ENCODE data around the gene CMYA5.
"Not testable (repeated sequence)": the region's sequence is repeated elsewhere in the genome, so short reads cannot be mapped to it uniquely, and the experiment has no call there.

The CMYA5 gene

GRCh38 chr5:79702606-79703380 lies 13.2 kb downstream of the CMYA5 start:
- DNase-seq (ENCODE audit: low read depth in 2 of 2) = no peak

- DNase-seq (ENCODE audit: low read depth in 2 of 2) = no peak
Measured at GRCh38 chr5:79703381-79703645, 13.7 kb downstream of the CMYA5 start.

GRCh38 chr5:79704553-79704952 lies 14.9 kb downstream of the CMYA5 start:
- DNase-seq (ENCODE audit: low read depth in 2 of 2) = no peak

- no peak for DNase-seq (ENCODE audit: low read depth in 2 of 2)
Measured at GRCh38 chr5:79705632-79706031, 16.0 kb downstream of the CMYA5 start.

- not testable (repeated sequence) for DNase-seq (ENCODE audit: low read depth in 2 of 2)
Measured at GRCh38 chr5:79706317-79706716, 16.7 kb downstream of the CMYA5 start.

- DNase-seq (ENCODE audit: low read depth in 2 of 2) = no peak
Measured at GRCh38 chr5:79707535-79707934, 17.9 kb downstream of the CMYA5 start.

DNA sequence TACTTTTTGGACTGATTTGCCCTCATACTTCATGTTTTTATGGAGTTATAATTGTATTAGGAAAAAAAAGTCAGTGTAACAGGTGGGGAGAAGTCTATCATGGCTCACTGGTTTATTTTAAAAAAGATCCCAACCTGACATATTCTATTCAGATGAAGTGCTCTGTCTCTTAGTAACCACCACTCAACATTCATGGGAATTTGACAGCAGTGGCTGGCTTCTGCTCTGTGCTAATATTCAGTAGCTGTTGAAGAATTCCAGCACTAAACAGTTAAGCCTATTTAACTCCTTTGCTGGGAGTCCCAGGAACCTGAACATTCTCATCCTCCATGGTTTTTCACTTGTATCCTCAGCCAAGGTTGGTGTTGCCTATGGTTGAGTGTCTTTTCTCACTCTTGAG lies 23.1 kb downstream of the CMYA5 start:
- DNase-seq (ENCODE audit: low read depth in 2 of 2) = no peak

- no peak for DNase-seq (ENCODE audit: low read depth in 2 of 2)
Measured at GRCh38 chr5:79713727-79714126, 24.1 kb downstream of the CMYA5 start.

GRCh38 chr5:79716839-79717238 lies 27.2 kb downstream of the CMYA5 start:
- DNase-seq (ENCODE audit: low read depth in 2 of 2) = no peak

- DNase-seq (ENCODE audit: low read depth in 2 of 2) = no peak
Measured at GRCh38 chr5:79720096-79720495, 30.5 kb downstream of the CMYA5 start.

- DNase-seq (ENCODE audit: low read depth in 2 of 2) = no peak
Measured at GRCh38 chr5:79727451-79728355, 38.1 kb downstream of the CMYA5 start.

DNA sequence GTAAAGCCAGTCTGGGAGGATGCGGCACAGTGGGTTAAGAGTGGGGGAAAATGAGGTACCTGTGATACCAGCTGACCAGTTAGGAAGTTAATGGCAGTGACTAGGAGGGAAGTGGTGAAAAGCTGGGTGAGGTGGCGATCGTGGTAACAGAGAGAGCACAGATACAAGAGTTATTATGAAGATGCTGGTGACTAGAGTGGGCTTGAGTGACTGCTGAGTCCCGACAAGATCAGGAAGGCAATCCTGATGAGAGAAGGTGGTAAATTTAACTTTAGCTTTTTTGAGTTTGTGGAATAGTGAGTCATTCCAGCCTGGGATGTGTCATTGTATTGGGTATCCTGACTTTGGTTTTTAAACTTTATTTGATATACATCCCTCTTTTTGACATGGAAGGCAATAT lies 38.8 kb downstream of the CMYA5 start:
- DNase-seq (ENCODE audit: low read depth in 2 of 2) = no peak

DNA sequence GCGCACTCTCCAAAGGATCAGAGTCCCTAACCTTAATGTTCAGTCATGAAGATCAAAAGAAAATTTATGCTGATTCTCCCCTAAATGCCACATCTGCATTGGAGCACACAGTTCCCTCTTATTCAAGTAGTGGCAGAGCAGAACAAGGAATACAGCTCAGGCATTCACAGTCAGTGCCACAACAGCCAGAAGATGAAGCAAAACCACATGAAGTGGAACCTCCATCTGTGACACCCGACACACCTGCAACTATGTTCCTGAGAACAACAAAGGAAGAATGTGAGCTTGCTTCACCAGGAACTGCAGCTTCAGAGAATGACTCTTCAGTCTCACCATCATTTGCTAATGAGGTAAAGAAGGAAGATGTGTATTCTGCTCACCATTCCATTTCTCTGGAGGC lies 40.0 kb downstream of the CMYA5 start:
- no peak for DNase-seq (ENCODE audit: low read depth in 2 of 2)

DNA sequence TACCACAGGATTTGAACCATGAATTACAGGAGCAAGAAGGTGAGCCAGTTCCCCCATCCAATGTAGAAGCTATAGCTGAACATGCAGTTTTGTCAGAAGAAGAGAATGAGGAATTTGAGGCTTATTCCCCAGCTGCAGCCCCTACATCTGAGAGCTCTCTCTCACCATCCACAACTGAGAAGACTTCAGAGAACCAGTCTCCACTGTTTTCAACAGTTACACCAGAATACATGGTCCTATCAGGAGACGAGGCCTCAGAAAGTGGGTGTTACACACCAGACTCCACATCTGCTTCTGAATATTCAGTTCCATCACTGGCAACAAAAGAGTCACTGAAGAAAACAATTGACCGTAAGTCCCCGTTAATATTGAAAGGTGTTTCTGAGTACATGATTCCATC lies 40.9 kb downstream of the CMYA5 start:
- no peak for DNase-seq (ENCODE audit: low read depth in 2 of 2)

DNA sequence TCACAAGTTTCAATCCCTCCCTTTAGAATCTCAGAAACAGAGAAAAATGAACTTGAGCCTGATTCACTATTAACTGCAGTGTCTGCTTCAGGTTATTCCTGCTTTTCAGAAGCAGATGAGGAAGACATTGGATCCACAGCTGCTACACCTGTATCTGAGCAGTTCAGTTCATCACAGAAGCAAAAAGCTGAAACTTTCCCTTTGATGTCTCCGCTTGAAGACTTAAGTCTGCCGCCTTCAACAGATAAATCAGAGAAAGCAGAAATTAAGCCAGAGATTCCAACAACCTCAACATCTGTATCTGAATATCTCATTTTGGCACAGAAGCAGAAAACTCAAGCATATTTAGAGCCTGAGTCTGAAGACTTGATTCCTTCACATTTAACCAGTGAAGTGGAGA lies 42.1 kb downstream of the CMYA5 start:
- no peak for DNase-seq (ENCODE audit: low read depth in 2 of 2)

DNA sequence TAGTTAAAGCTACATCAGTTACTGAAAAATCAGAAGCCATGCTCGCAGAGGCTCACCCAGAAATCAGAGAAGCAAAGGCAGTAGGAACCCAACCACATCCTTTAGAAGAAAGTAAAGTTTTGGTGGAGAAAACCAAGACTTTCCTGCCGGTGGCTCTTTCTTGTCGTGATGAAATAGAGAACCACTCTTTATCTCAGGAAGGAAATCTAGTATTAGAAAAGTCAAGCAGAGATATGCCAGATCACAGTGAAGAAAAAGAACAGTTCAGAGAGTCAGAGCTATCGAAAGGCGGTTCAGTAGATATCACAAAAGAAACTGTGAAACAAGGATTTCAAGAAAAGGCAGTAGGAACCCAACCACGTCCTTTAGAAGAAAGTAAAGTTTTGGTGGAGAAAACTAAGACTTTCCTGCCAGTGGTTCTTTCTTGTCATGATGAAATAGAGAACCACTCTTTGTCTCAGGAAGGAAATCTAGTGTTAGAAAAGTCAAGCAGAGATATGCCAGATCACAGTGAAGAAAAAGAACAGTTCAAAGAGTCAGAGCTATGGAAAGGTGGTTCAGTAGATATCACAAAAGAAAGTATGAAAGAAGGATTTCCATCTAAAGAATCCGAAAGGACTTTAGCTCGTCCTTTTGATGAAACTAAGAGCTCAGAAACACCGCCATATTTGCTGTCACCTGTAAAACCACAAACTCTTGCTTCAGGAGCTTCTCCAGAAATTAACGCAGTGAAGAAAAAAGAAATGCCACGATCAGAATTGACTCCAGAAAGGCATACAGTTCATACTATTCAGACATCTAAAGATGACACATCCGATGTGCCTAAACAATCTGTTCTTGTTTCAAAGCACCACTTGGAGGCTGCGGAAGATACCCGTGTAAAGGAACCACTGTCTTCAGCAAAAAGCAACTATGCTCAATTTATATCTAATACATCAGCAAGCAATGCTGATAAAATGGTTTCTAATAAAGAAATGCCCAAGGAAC lies 47.2 kb downstream of the CMYA5 start:
- DNase-seq (ENCODE audit: low read depth in 2 of 2) = no peak

- no peak for DNase-seq (ENCODE audit: low read depth in 2 of 2)
Measured at GRCh38 chr5:79738349-79738748, 48.7 kb downstream of the CMYA5 start.

DNA sequence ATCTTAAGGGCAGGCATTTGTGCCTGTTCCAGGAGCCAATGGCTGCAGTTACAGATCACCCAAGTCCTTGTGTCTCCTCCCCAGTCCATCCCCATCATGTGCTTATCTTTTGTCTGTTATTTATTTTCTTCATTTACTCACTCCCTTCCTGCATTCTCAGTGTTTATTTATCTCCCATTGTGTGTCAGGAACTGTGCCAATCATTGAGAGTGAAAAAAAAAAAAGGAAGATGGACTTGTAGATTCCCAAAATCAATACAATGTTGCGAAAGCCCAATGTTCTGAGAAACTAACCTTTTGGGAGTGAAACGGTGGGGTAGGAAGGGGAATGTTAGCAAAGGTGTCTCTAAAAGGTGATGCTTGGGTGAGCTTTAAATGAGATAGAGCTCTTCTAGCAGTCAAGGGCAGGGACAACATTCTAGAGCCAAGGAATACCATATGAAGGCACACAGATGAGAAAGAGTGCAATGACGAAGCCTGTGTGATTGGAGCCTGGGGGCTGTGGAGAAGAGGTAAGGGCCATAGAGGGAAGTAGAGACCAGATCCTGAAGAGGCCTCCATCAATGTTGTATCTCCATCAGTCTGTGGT lies 53.0 kb downstream of the CMYA5 start:
- no peak for DNase-seq (ENCODE audit: low read depth in 2 of 2)

GRCh38 chr5:79743846-79744605 lies 54.4 kb downstream of the CMYA5 start:
- DNase-seq (ENCODE audit: low read depth in 2 of 2) = no peak

DNA sequence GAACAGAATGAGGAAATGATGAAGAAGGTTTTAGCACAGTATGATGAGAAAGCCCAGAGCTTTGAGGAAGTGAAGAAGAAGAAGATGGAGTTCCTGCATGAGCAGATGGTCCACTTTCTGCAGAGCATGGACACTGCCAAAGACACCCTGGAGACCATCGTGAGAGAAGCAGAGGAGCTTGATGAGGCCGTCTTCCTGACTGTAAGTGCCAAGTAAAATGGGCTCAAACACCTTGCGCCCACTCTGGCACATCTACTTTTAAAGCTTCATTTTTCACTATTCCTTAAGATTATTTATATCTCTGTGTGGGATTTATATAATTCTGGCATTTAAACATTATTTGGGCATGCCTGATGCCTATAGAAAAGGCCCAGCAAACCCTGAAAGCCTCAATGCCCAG lies 55.6 kb downstream of the CMYA5 start:
- no peak for DNase-seq (ENCODE audit: low read depth in 2 of 2)
